ENCODE results near the gene PDZK1IP1.

- TF ChIP-seq EZH2phosphoT487 (IDR thresholded peaks at IDR 0.05; ENCODE audit: insufficient read depth, low read depth): no peak
- TF ChIP-seq EZH2 (IDR thresholded peaks at IDR 0.05; ENCODE audit: insufficient read depth, poor library complexity, severe bottlenecking): no peak
These were observed at the start of gene PDZK1IP1 for GRCh38 chr1:47189844-47190508.

All from GM23248 (cell line).